Fibroblast of mammary gland (primary cell): ENCODE measurements around the gene RPLP2.

Experiments
- DNase-seq: peaks from one replicate; pipeline ENCODE4 v3.0.0-alpha.2; 2010; ENCODE audit warnings: low read depth
- H3K4me3 ChIP-seq: 2 replicates; pipeline ENCODE4 v1.5.1; 2011; ENCODE audit warnings: low read depth, mild to moderate bottlenecking, low read length, moderate library complexity; ENCODE audit not compliant: control insufficient read depth
- TF ChIP-seq, protein P1 (sequence below): conservative IDR thresholded peaks from 2 replicates; pipeline ENCODE4 v1.5.1; 2011; ENCODE audit warnings: low read depth, low read length, inconsistent platforms; ENCODE audit not compliant: control insufficient read depth, insufficient read depth

Gene RPLP2

DNA sequence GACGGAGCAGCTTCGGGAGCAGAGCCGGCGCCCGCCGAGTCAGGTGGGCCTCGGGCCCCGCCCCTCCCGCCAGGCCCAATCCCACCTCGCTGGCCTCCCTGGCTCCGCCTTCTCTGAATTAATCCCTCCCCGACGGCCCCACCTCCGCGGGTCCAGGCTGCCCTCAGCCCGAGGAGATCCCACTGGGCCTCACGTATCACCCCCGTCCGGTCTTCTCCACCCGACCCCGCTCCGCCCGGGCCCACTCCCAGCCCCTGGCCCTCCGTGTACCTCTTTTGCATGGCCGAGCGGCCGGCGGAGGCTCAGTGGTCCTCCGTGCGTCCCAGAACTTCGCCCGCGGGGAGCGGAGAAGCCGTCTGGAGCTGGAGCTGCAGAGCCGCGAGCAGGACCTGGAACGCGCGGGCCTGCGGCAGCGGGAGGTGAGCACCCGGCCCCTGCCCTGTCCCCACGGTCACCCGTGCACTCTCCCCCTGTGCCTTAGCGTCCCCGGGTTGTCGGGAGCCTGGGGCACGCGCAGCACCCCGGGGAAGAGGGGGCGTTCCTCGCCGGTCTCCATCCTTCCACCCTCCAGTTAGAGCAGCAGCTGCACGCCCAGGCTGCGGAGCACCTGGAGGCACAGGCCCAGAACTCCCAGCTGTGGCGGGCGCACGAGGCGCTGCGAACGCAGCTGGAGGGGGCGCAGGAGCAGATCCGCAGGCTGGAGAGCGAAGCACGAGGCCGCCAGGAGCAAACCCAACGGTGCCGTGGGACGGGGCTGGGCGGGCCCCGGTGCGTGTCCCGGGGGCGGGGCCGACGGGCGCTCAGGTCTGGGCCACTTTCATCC lies 20.7 kb downstream of the RPLP2 start:
- peak overlapping the region; percentile 10 for H3K4me3 ChIP-seq
- no peak for DNase-seq
- TF ChIP-seq, protein P1, sequence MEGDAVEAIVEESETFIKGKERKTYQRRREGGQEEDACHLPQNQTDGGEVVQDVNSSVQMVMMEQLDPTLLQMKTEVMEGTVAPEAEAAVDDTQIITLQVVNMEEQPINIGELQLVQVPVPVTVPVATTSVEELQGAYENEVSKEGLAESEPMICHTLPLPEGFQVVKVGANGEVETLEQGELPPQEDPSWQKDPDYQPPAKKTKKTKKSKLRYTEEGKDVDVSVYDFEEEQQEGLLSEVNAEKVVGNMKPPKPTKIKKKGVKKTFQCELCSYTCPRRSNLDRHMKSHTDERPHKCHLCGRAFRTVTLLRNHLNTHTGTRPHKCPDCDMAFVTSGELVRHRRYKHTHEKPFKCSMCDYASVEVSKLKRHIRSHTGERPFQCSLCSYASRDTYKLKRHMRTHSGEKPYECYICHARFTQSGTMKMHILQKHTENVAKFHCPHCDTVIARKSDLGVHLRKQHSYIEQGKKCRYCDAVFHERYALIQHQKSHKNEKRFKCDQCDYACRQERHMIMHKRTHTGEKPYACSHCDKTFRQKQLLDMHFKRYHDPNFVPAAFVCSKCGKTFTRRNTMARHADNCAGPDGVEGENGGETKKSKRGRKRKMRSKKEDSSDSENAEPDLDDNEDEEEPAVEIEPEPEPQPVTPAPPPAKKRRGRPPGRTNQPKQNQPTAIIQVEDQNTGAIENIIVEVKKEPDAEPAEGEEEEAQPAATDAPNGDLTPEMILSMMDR, result no peak

DNA sequence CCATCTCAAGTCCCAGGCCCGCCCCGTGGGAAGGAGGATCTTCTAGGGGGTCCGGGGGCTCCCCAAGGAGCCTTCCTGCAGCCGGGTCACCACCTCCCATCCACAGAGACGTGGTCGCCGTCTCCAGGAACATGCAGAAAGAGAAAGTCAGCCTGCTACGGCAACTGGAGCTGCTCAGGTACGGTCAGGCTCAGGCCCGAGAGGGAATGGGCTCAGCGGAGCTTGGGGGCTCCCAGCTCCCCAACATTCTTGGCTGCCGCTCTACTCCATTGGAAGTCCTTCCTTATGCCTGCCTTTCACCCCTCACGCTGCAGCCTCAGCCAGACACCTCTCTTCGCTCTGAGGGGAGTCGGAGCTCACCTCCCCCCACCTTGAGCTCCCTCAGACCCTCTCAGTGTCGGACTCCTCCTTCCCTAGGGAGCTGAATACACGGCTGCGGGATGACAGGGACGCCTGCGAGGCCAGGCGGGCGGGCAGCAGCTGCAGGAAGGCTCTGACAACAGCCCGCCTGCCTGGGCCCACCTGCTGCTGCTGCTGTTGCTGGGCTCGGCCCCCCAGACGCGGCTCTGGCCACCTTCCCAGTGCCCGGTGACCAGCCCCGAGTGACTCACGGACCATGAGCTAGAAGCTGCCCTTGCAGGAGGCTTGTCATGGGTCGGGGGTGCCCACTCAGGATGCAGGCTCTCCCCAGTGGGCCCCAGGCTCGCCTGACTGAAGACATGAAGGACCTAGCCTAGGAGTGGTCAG lies 21.5 kb downstream of the RPLP2 start:
- no peak overlapping the region for H3K4me3 ChIP-seq

DNA sequence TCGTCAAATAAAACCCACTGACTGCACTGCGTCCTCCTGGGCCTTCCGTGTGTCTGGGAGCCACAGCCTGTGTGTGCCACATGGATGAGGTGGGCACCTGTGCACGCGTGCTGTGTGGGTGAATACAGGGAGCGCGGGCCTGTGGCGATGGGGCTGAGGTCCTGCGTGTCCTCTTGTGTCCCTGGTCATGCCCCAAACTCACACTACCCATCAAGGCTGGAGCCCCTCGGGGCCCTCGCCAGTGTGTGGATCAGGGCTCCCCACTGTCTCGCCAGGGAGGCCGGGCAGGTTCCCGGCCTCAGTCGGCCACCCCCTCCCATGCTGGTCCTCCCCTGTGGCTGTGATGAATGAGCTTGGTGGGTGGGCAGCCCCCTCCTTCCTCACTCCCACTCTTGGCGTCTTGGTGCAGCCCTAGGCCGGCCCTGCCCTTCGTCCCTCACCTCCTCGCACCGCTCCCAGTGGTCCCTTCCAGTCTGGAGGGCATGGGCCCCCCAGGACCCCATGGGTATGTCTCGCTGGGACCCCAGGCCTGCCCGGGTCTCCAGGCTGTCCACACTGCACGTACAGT lies 22.3 kb downstream of the RPLP2 start:
- no peak for DNase-seq
- TF ChIP-seq, protein P1, result no peak

More for the DNA sequence above, 21.5 kb downstream of the RPLP2 start:
- DNase-seq, result no peak
- TF ChIP-seq, protein P1, result no peak

DNA sequence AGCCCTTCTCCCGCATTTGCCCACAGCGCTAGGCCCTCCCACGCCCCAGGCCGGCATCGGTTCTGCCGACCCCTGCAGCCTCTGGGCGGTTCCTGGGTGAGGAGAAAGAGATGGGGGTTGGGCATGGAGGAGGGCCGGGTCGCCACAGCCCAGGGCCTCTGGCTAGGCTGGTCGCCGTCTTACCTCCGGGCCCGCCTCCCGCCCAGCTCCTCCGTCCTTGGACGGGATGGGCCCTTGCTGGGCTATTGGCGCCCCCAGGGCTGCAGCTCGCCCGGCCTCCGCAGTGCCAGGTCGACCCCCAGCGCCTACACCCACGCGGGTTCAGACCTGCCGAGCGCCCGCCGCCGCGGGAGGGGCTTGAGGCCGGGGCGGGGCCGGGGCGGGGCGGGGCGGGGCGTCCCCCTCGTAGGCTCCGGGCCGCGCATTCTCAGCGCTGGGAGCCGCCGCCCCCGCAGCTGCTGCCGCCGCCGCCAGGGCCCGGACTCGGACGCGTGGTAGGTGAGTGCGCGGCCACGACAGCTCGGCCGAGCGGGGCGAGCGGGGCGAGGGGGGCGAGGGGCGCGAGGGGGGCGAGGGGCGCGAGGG lies 22.9 kb downstream of the RPLP2 start, which contains the start of gene CD151:
Gene CD151, plus strand, starts transcription at position 424 of the 585 bp plus-strand sequence. CDS start 3,118 bp downstream, outside the sequence.
- peak within 1 kb of the TSS; percentile 51 for H3K4me3 ChIP-seq
- DNase-seq, result no peak
- TF ChIP-seq, protein P1, result no peak

More for the DNA sequence above, 22.3 kb downstream of the RPLP2 start:
- peak overlapping the region; percentile 37 for H3K4me3 ChIP-seq

DNA sequence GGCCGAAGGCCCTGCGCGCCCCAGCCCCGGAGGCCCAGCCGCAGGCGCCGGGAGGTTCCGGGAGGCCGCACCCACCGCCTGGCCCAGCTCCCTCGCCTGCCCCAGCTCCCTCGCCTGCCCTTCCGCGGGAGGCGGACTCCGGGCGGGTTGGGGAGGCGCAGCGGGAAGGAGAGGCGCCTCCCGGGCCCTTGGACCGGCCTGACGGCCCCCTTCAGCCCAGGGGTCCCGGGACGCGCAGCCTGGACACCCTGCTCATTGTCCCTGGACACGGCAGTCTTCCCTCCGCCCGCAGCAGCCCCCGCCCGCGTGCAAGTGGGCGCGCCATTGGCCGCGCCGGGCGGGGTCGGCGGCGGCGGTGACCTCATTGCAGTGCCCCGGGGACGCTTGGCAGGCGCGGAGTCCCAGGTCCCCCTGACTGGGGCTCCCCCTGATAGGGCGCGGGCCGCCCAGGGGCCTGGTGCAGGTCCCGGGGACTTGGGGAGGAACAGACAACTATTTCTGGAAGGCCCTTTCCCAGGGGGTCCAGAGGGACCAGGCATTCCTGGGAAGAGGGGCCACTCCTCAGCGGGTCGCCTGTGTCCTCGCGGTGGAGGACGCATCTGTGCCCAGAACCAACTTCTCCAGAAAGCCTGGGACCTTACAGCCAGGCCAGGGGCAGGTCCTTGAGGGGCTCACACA lies 23.5 kb downstream of the RPLP2 start:
- H3K4me3 ChIP-seq, result peak overlapping the region; percentile 51
- DNase-seq, result no peak
- TF ChIP-seq, protein P1, result no peak

DNA sequence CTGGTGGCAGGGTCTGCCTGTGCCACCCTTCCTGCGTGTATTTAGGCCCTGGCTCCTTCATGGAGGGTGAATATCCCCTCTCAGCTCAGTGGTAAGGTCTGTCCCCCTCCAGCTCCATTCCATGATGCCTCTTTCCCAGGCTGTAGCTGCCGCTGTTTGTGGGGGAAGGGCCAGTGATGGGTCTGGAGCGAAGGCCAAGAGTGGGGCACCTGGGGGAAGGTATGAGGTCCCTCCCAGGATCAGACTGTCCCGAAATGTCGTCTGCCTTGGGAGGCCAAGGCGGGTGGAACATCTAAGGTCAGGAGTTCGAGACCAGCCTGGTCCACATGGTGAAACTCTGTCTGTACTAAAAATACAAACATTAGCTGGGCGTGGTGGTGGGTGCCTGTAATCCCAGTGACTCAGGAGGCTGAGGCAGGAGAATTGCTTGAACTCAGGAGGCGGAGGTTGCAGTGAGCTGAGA lies 24.1 kb downstream of the RPLP2 start:
- H3K4me3 ChIP-seq, result peak overlapping the region; percentile 51
- no peak for DNase-seq
- TF ChIP-seq, protein P1, result no peak
